Body of pancreas (tissue), 4 donors: Measurements from ENCODE around the gene CACNA2D4. TPM values are rescaled to one million over a fixed set of nuclear protein-coding genes. Genes with fewer than 3 reads are reported as not detected.

Experiments
- ATAC-seq: fragments of 150-250 bp; one replicate; pipeline ENCODE4 v1.9.1; 2016
- DNase-seq, 4 donors: peaks; one replicate each; pipeline ENCODE4 v3.0.0-alpha.2; 2019
- H3K27ac ChIP-seq, 4 donors: fragments of 200-600 bp; sonication (generic); 1 replicate in 3 of 4; 2 replicates in 1 of 4; pipeline versions ENCODE4 v1.5.1 to v1.6.1; 2016 to 2019; ENCODE audit warnings: mild to moderate bottlenecking in 1 of 4, mixed read lengths in 1 of 4, moderate library complexity in 1 of 4
- H3K27me3 ChIP-seq, 2 donors: fragments of 200-600 bp; sonication (generic); one replicate each; pipeline ENCODE4 v1.6.0; 2016; ENCODE audit warnings: mild to moderate bottlenecking in 1 of 2
- H3K36me3 ChIP-seq, 2 donors: fragments of 200-600 bp; sonication (generic); replicated peaks in 1 of 2; 2 replicates each; pipeline ENCODE4 v1.5.1; 2016; ENCODE audit warnings: low read depth in 2 of 2; ENCODE audit not compliant: insufficient read depth in 1 of 2
- H3K4me1 ChIP-seq: fragments of 200-600 bp; sonication (generic); one replicate; pipeline ENCODE4 v1.6.0; 2016
- H3K4me3 ChIP-seq, 2 donors: fragments of 200-600 bp; sonication (generic); 1 replicate in 1 of 2; 2 replicates in 1 of 2; pipeline ENCODE4 v1.5.1; 2016 to 2019
- H3K9me3 ChIP-seq, 3 donors: fragments of 200-600 bp; sonication (generic); 1 replicate in 2 of 3; 2 replicates in 1 of 3; pipeline ENCODE4 v1.5.1; 2016
- POLR2A ChIP-seq, 3 donors: fragments of 450-650 bp; IDR thresholded peaks; one replicate each; pipeline ENCODE4 v1.6.1; 2016; ENCODE audit warnings: antibody characterized with exemption in 3 of 3, mild to moderate bottlenecking in 2 of 3
- WGBS, 2 donors: methylation state at CpG; one replicate each; pipeline ENCODE4 v1.1.5; 2017; 5-methylcytosine and 5-hydroxymethylcytosine counted together
- intact Hi-C: fragments of 100-400 bp; cut with DNase I; formaldehyde crosslinking; loops from one replicate; pipeline ENCODE4 v1.15.1; 2023
- total RNA-seq, 2 donors: library from RNA; depleted of rRNA; stranded (reverse); fragments of >200 nt; gene quantifications; one replicate each; pipeline ENCODE4 v1.1.0, GENCODE V29; 2016
- TF ChIP-seq, protein P1 (sequence below), 7 experiments: fragments of 450-650 bp in 4 of 7; fragments of 200-600 bp in 3 of 7; sonication (generic) in 3 of 7; IDR thresholded peaks; one replicate each; pipeline ENCODE4 v1.5.1; 2016 to 2019; ENCODE audit warnings: antibody characterized with exemption in 7 of 7

The CACNA2D4 gene
- total RNA-seq, 2 donors from 2014 or later = 3.6 TPM; not detected in 1

DNA sequence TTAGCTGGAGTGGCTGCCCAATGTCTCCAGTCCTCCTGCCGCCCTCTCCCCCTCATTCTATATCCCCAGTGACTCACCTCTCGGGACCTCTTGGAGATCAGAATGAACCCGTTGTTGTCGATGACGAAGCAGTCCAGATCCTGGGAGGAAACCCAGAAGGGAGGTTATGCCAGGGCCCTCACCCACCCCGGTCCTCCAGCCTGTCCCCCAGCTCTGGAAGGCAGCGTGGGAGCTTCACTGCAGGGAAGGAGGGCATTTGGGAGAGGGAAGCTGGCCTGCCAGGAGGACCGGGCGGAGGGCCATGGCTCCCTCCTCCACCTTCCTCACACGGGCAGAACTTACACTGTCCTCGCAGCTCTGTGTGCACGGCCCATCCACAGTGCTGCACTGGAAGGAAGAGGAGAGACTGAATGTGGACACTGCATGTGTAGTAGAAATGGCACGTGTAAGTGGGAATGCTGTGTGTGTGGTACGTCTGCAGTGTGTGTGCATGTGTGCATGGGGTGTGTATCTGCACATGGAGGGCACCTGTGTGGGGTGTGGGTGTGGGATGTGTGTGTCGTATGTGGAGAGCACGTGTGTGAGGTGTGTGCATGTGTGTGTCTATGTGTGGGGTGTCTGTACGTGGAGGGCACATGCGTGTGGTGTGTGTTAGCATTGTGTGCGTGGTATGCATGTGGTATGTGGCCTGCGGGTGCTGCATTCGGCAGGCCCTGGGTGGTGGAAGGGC, 108.1 kb downstream of the CACNA2D4 start:
- intact Hi-C loops = no loop called here
- no peaks in the 10 kb centered on the region for H3K27me3 ChIP-seq
- no peak overlapping the region for H3K27ac ChIP-seq
- no peaks in the 10 kb centered on the region for H3K9me3 ChIP-seq
- H3K4me1 ChIP-seq = no peaks in the 10 kb centered on the region
- DNase-seq (no peak), ATAC-seq (no peak)
- TF ChIP-seq, protein P1, sequence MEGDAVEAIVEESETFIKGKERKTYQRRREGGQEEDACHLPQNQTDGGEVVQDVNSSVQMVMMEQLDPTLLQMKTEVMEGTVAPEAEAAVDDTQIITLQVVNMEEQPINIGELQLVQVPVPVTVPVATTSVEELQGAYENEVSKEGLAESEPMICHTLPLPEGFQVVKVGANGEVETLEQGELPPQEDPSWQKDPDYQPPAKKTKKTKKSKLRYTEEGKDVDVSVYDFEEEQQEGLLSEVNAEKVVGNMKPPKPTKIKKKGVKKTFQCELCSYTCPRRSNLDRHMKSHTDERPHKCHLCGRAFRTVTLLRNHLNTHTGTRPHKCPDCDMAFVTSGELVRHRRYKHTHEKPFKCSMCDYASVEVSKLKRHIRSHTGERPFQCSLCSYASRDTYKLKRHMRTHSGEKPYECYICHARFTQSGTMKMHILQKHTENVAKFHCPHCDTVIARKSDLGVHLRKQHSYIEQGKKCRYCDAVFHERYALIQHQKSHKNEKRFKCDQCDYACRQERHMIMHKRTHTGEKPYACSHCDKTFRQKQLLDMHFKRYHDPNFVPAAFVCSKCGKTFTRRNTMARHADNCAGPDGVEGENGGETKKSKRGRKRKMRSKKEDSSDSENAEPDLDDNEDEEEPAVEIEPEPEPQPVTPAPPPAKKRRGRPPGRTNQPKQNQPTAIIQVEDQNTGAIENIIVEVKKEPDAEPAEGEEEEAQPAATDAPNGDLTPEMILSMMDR (IDR thresholded peaks at IDR 0.05) = no peak
- TF ChIP-seq POLR2A (IDR thresholded peaks at IDR 0.05) = no peak
- H3K36me3 ChIP-seq = no peaks in the 10 kb centered on the region
- no peak overlapping the region for H3K4me3 ChIP-seq
- WGBS, 2 donors = 77 to 82% methylated on average over 21 of the region's 21 CpGs

- no peaks in the 10 kb centered on the region for H3K36me3 ChIP-seq
- H3K27ac ChIP-seq = no peak overlapping the region
- intact Hi-C loops = loop anchor here (5.0 to 10.0 kb wide), 2 partner anchors 123 to 225 kb away; no protein-coding TSS in a partner anchor
- ATAC-seq = no peak
- TF ChIP-seq, protein P1 (IDR thresholded peaks at IDR 0.05) = no peak
- TF ChIP-seq POLR2A (IDR thresholded peaks at IDR 0.05) = no peak
- H3K9me3 ChIP-seq = no peaks in the 10 kb centered on the region
- DNase-seq = no peak
- H3K27me3 ChIP-seq = no peaks in the 10 kb centered on the region
- no peak overlapping the region for H3K4me3 ChIP-seq
- H3K4me1 ChIP-seq = no peaks in the 10 kb centered on the region
- 76 to 79% methylated on average over 13 of the region's 13 CpGs for WGBS, 2 donors
These were observed 108.8 kb downstream of the CACNA2D4 start for GRCh38 chr12:1809591-1810190.

DNA sequence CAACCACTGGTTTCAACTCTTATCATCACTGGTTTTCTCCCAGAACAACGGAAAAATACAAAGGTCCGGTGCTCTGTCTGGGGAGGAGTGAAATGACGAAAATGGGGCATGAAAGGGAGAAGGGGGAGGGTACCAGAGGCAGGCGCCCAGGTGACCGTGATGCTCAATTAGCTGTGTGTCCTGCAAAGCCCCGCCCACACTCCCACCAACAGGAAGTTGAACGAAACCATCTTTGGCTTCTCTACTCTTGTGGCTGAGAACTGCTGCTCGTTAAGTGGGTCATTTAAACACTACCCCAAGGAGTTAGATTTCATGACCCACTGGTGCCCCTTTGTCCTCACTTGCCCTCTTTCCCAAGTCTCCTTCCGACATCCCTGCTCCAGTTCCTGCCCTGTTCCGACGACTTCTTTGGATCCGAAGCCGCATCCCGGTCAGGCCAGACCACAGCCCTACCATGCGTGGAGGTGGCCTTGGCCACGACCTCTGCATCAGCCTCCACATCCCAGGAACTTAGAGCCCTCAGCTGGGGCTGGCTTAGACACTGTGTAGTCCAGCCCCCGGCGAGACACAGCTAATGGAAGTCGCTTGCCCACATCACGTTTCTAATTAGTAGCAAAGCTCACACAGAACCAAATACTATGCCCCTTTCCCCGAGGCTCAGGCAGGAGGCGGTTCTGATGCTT, 109.5 kb downstream of the CACNA2D4 start:
- intact Hi-C loops = loop anchor here (5.0 to 10.0 kb wide), 2 partner anchors 123 to 226 kb away; no protein-coding TSS in a partner anchor
- ATAC-seq (no peak), DNase-seq (no peak)
- Histone ChIP-seq H3K27ac (no peak overlapping the region), H3K36me3 (no peaks in the 10 kb centered on the region), H3K4me1 (no peaks in the 10 kb centered on the region), H3K9me3 (no peaks in the 10 kb centered on the region), H3K4me3 (no peak overlapping the region), H3K27me3 (no peaks in the 10 kb centered on the region)
- WGBS, 2 donors = 79 to 81% methylated on average over 22 of the region's 22 CpGs
- TF ChIP-seq POLR2A (IDR thresholded peaks at IDR 0.05) = no peak
- TF ChIP-seq, protein P1 (IDR thresholded peaks at IDR 0.05) = no peak

DNA sequence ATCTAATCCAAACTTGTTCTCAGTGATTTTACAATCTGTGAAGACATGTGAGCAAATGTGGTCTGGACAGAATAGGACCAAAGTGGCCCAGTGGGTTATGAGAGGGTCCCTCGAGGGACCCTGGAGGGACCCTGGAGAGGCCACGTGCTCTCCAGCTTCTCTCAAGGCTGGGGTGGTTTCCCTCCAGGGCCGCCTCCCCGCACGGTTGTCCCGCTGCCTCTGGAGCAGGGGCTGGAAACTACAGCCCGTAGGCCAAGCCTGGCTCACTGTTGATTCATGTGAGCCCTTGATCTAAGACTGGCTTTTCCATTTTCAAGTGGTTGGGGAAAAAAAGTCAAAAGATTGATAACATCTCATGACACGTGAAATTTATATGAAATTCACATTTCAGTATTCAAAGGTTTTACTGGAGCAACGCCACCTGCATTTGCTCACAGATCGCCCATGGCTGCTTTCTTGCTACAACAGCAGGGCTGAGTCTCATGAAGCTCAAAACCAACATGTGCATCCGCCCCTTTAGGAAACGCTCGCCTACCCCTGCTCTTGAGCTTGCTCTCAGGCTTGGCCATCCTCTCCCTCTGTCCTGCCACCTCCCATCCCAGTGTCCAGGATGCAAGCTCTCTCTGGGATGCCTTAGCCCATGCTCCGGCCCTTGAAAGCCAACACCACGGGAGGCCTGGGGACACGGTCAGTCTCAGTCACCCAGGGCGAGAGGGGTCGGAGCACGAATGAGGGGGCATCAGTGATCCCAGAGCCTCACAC, 110.2 kb downstream of the CACNA2D4 start:
- Histone ChIP-seq H3K4me1 (no peaks in the 10 kb centered on the region), H3K36me3 (no peaks in the 10 kb centered on the region), H3K9me3 (no peaks in the 10 kb centered on the region), H3K27ac (no peak overlapping the region), H3K27me3 (no peaks in the 10 kb centered on the region), H3K4me3 (no peak overlapping the region)
- intact Hi-C loops = loop anchor here (5.0 to 10.0 kb wide), 2 partner anchors 124 to 227 kb away; no protein-coding TSS in a partner anchor
- TF ChIP-seq POLR2A (IDR thresholded peaks at IDR 0.05) = no peak
- TF ChIP-seq, protein P1 (IDR thresholded peaks at IDR 0.05) = no peak
- ATAC-seq (no peak), DNase-seq (no peak)
- 77 to 79% methylated on average over 19 of the region's 19 CpGs for whole genome bisulfite sequencing, 2 donors
